Measurements from ENCODE around the gene CFAP45.

DNA sequence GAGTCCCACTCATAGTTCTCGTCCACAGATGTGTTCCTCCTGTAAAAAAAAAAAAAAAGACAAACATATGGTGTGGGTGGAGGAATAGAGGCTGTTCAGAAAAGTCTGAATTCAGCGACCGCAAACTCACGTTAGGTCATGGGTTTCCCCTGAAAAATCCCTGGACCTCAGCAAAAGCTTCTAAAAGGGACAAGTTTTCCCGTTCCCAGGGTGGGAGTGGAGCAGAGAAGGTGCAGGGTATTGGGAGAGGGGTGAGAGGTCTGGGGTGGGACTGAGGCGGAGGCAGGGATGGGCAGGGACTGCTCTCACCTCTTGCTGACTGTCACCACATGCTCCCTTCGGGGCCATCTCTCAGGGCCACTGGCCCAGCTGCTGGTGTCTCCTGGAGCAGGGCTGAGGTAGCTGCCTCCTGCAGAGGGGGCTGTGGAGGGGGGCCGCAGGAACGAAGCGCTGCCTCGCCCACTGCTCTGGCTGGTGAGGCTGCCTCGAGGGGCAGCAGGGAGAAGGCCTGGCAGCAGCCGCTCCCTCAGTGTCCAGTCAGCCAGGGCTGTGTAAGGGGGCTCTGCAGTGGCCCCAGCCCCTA is 28.0 kb upstream of the CFAP45 start:
- TF ChIP-seq, protein P1, sequence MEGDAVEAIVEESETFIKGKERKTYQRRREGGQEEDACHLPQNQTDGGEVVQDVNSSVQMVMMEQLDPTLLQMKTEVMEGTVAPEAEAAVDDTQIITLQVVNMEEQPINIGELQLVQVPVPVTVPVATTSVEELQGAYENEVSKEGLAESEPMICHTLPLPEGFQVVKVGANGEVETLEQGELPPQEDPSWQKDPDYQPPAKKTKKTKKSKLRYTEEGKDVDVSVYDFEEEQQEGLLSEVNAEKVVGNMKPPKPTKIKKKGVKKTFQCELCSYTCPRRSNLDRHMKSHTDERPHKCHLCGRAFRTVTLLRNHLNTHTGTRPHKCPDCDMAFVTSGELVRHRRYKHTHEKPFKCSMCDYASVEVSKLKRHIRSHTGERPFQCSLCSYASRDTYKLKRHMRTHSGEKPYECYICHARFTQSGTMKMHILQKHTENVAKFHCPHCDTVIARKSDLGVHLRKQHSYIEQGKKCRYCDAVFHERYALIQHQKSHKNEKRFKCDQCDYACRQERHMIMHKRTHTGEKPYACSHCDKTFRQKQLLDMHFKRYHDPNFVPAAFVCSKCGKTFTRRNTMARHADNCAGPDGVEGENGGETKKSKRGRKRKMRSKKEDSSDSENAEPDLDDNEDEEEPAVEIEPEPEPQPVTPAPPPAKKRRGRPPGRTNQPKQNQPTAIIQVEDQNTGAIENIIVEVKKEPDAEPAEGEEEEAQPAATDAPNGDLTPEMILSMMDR (conservative IDR thresholded peaks at IDR 0.05) = no peak
- TF ChIP-seq EZH2 (IDR thresholded peaks at IDR 0.05; ENCODE audit: low read depth) = no peak
